ENCODE results near the gene DLST.

DLST gene

GRCh38 chr14:74913393-74913910, 31.7 kb downstream of the DLST start:
- no peak for DNase-seq (ENCODE audit: extremely low read depth, low read depth)
- TF ChIP-seq CTCF (IDR thresholded peaks at IDR 0.05; ENCODE audit: low read depth, low read length, missing control alignments), result no peak
- no peak overlapping the region for H3K4me3 ChIP-seq (replicated peaks; ENCODE audit: low read depth, low read length)

GRCh38 chr14:74913986-74914573, 32.4 kb downstream of the DLST start:
- peak; percentile 87 for TF ChIP-seq CTCF (IDR thresholded peaks at IDR 0.05; ENCODE audit: low read depth, low read length, missing control alignments)
- no peak overlapping the region for H3K4me3 ChIP-seq (replicated peaks; ENCODE audit: low read depth, low read length)
- peak; percentile 41 for DNase-seq (ENCODE audit: extremely low read depth, low read depth)

- no peak overlapping the region for H3K4me3 ChIP-seq (replicated peaks; ENCODE audit: low read depth, low read length)
- no peak for DNase-seq (ENCODE audit: extremely low read depth, low read depth)
- no peak for TF ChIP-seq CTCF (IDR thresholded peaks at IDR 0.05; ENCODE audit: low read depth, low read length, missing control alignments)
These were observed 33.7 kb downstream of the DLST start for GRCh38 chr14:74915426-74915825.

GRCh38 chr14:74915826-74916225, 34.1 kb downstream of the DLST start:
- no peak for DNase-seq (ENCODE audit: extremely low read depth, low read depth)
- TF ChIP-seq CTCF (IDR thresholded peaks at IDR 0.05; ENCODE audit: low read depth, low read length, missing control alignments), result no peak
- no peak overlapping the region for H3K4me3 ChIP-seq (replicated peaks; ENCODE audit: low read depth, low read length)

- DNase-seq (ENCODE audit: extremely low read depth, low read depth), result no peak
- H3K4me3 ChIP-seq (replicated peaks; ENCODE audit: low read depth, low read length), result no peak overlapping the region
- TF ChIP-seq CTCF (IDR thresholded peaks at IDR 0.05; ENCODE audit: low read depth, low read length, missing control alignments), result no peak
These were observed 35.4 kb downstream of the DLST start for GRCh38 chr14:74917178-74917543.

- no peak for TF ChIP-seq CTCF (IDR thresholded peaks at IDR 0.05; ENCODE audit: low read depth, low read length, missing control alignments)
- DNase-seq (ENCODE audit: extremely low read depth, low read depth), result no peak
- no peak overlapping the region for H3K4me3 ChIP-seq (replicated peaks; ENCODE audit: low read depth, low read length)
These were observed 35.9 kb downstream of the DLST start for GRCh38 chr14:74917646-74918081.

- TF ChIP-seq CTCF (IDR thresholded peaks at IDR 0.05; ENCODE audit: low read depth, low read length, missing control alignments), result no peak
- DNase-seq (ENCODE audit: extremely low read depth, low read depth), result no peak
- no peak overlapping the region for H3K4me3 ChIP-seq (replicated peaks; ENCODE audit: low read depth, low read length)
These were observed 36.7 kb downstream of the DLST start for GRCh38 chr14:74918380-74918779.

Measured in HFF-Myc (cell line).